Thyroid gland (tissue), 4 donors: ENCODE data around the gene CD101. TPM values are rescaled to one million over a fixed set of nuclear protein-coding genes. Genes with fewer than 3 reads are reported as not detected.

ENCODE experiments used
- DNase-seq, 2 donors: peaks; one replicate each; pipeline ENCODE4 v3.0.0-alpha.2; 2019
- H3K27ac ChIP-seq, 3 donors: fragments of 200-600 bp; sonication (generic); 1 replicate in 2 of 3; 2 replicates in 1 of 3; pipeline ENCODE4 v1.5.1; 2016 to 2019; ENCODE audit warnings: mild to moderate bottlenecking in 1 of 3, moderate library complexity in 1 of 3
- H3K27me3 ChIP-seq: fragments of 200-600 bp; sonication (generic); one replicate; pipeline ENCODE4 v1.5.1; 2019
- H3K36me3 ChIP-seq, 2 donors: fragments of 200-600 bp; sonication (generic); one replicate each; pipeline ENCODE4 v1.5.1; 2016 to 2019
- H3K4me1 ChIP-seq, 2 donors: fragments of 200-600 bp; sonication (generic); one replicate each; pipeline ENCODE4 v1.5.1; 2017 to 2019
- H3K4me3 ChIP-seq, 3 donors: fragments of 200-600 bp; sonication (generic); replicated peaks in 1 of 3; 1 replicate in 2 of 3; 2 replicates in 1 of 3; pipeline ENCODE4 v1.5.1; 2016; ENCODE audit warnings: mild to moderate bottlenecking in 1 of 3
- H3K9me3 ChIP-seq: fragments of 200-600 bp; sonication (generic); one replicate; pipeline ENCODE4 v1.5.1; 2017
- POLR2A ChIP-seq, 2 donors: fragments of 450-650 bp; IDR thresholded peaks; one replicate each; pipeline ENCODE4 v1.6.1; 2017; ENCODE audit warnings: antibody characterized with exemption in 2 of 2, mild to moderate bottlenecking in 2 of 2, moderate library complexity in 1 of 2
- WGBS, 2 donors: methylation state at CpG; one replicate each; pipeline ENCODE4 v1.1.5; 2017; 5-methylcytosine and 5-hydroxymethylcytosine counted together
- intact Hi-C: fragments of 100-400 bp; cut with DNase I; formaldehyde crosslinking; loops from one replicate; pipeline ENCODE4 v1.15.1; 2023
- total RNA-seq, 4 donors: library from RNA; depleted of rRNA; stranded (reverse); fragments of >200 nt; gene quantifications; one replicate each; pipeline ENCODE4 v1.2.3, GENCODE V29; 2016
- TF ChIP-seq, protein P1 (sequence below), 6 experiments: fragments of 200-600 bp in 3 of 6; fragments of 450-650 bp in 3 of 6; sonication (generic) in 3 of 6; IDR thresholded peaks; one replicate each; pipeline ENCODE4 v1.5.1; 2016 to 2019; ENCODE audit warnings: antibody characterized with exemption in 6 of 6, mild to moderate bottlenecking in 2 of 6, inconsistent platforms in 1 of 6, moderate library complexity in 1 of 6

The CD101 gene
- total RNA-seq, 4 donors from 2014 or later = 0.13 to 1.3 (median 0.73) TPM

DNA sequence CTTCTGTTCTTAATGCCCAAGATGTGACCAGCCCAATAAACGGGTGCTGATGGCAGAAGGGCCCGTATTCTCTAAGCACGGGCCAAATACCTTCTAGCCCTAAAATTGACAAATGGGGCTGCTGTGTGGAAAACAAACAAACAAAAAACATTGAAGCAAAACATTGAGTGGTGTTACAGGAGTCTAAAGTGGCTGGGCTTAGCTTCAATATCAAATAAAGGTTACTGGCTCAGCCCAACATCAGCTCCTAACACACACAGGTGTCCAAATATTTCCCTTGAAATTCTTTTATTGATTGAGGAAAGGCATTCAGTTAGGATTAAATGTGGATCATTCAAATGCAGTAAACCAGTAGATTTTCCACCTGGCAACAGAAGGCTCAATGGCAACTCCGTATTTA is 45.2 kb downstream of the CD101 start:
- 83 to 89% methylated on average over 4 of the region's 4 CpGs for WGBS, 2 donors
- no peaks in the 10 kb centered on the region for H3K27me3 ChIP-seq
- no peak for DNase-seq
- H3K36me3 ChIP-seq = no peaks in the 10 kb centered on the region
- H3K9me3 ChIP-seq = no peaks in the 10 kb centered on the region
- no peak for TF ChIP-seq POLR2A (IDR thresholded peaks at IDR 0.05)
- TF ChIP-seq, protein P1, sequence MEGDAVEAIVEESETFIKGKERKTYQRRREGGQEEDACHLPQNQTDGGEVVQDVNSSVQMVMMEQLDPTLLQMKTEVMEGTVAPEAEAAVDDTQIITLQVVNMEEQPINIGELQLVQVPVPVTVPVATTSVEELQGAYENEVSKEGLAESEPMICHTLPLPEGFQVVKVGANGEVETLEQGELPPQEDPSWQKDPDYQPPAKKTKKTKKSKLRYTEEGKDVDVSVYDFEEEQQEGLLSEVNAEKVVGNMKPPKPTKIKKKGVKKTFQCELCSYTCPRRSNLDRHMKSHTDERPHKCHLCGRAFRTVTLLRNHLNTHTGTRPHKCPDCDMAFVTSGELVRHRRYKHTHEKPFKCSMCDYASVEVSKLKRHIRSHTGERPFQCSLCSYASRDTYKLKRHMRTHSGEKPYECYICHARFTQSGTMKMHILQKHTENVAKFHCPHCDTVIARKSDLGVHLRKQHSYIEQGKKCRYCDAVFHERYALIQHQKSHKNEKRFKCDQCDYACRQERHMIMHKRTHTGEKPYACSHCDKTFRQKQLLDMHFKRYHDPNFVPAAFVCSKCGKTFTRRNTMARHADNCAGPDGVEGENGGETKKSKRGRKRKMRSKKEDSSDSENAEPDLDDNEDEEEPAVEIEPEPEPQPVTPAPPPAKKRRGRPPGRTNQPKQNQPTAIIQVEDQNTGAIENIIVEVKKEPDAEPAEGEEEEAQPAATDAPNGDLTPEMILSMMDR (IDR thresholded peaks at IDR 0.05) = no peak
- no peak overlapping the region for H3K27ac ChIP-seq
- intact Hi-C loops = loop anchor here (10.0 kb wide), 1 partner anchor 192 kb away; no protein-coding TSS in a partner anchor
- H3K4me3 ChIP-seq = no peak overlapping the region
- peaks cover 8 to 13% of the 10 kb centered on the region in 2 donors for H3K4me1 ChIP-seq

DNA sequence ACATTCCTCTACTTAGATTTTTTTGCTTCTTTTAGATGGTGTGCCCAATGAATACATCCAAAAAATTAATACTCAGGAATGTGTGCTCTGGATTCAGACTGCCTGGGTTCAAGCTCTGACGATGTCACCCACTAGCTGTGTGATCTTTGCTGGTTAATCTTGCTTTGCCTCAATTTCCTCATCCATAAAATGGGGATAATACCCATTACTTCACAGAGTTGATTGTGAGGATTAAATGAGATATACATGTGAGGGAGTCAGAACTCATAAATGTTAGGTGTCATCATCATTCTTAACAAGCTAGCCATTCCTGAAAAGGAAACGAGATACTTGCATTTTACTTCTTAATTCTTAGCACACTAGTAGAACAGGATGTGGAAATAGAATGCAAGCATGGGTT is 45.7 kb downstream of the CD101 start:
- H3K4me3 ChIP-seq = no peak overlapping the region
- no peak for DNase-seq
- peaks cover 8 to 13% of the 10 kb centered on the region in 2 donors for H3K4me1 ChIP-seq
- H3K27me3 ChIP-seq = no peaks in the 10 kb centered on the region
- WGBS, 2 donors = 96% methylated on average over 2 of the region's 2 CpGs
- no peak overlapping the region for H3K27ac ChIP-seq
- intact Hi-C loops = loop anchor here (10.0 kb wide), 1 partner anchor 192 kb away; no protein-coding TSS in a partner anchor
- no peaks in the 10 kb centered on the region for H3K36me3 ChIP-seq
- TF ChIP-seq POLR2A (IDR thresholded peaks at IDR 0.05) = no peak
- TF ChIP-seq, protein P1 (IDR thresholded peaks at IDR 0.05) = no peak
- H3K9me3 ChIP-seq = no peaks in the 10 kb centered on the region

DNA sequence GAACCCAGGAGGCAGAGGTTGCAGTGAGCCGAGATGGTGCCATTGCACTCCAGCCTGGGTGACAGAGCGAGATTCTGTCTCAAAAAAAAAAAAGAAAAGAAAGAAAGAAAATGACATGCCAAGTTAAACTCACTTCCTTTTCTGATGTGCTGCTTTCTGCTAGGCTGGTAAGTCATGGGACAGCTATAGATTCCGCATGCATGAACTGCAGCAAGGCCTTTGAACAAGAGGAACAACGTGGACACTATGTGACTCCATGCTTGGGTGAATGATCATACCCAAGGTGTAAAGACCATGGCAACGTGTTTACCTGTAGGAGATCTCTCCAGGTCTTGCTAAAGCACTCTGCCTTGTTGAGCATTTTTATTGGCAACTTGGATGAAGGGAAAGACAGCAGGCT is 48.3 kb downstream of the CD101 start:
- no peak overlapping the region for H3K27ac ChIP-seq
- H3K27me3 ChIP-seq = no peaks in the 10 kb centered on the region
- no peak overlapping the region for H3K4me3 ChIP-seq
- TF ChIP-seq POLR2A (IDR thresholded peaks at IDR 0.05) = no peak
- TF ChIP-seq, protein P1 (IDR thresholded peaks at IDR 0.05) = no peak
- no peaks in the 10 kb centered on the region for H3K36me3 ChIP-seq
- intact Hi-C loops = loop anchor here (5.0 to 10.0 kb wide), 3 partner anchors 195 to 473 kb away; no protein-coding TSS in a partner anchor
- peaks cover 8 to 13% of the 10 kb centered on the region in 2 donors for H3K4me1 ChIP-seq
- H3K9me3 ChIP-seq = no peaks in the 10 kb centered on the region
- DNase-seq = no peak
- 87 to 90% methylated on average over 5 of the region's 5 CpGs for whole genome bisulfite sequencing, 2 donors

- DNase-seq = no peak
- Histone ChIP-seq H3K27ac (no peak overlapping the region), H3K4me1 (peaks cover 8 to 13% of the 10 kb centered on the region in 2 donors), H3K27me3 (no peaks in the 10 kb centered on the region), H3K9me3 (no peaks in the 10 kb centered on the region), H3K4me3 (no peak overlapping the region), H3K36me3 (no peaks in the 10 kb centered on the region)
- intact Hi-C loops = loop anchor here (5.0 kb wide), 2 partner anchors 324 to 474 kb away; no protein-coding TSS in a partner anchor
- WGBS, 2 donors = 64 to 69% methylated on average over 8 of the region's 8 CpGs
- TF ChIP-seq POLR2A (IDR thresholded peaks at IDR 0.05) = no peak
- TF ChIP-seq, protein P1 (IDR thresholded peaks at IDR 0.05) = no peak
Observed at GRCh38 chr1:117051224-117052064, 49.9 kb downstream of the CD101 start.

GRCh38 chr1:117054068-117054467 is 52.5 kb downstream of the CD101 start:
- H3K36me3 ChIP-seq = no peaks in the 10 kb centered on the region
- intact Hi-C loops = loop anchor here (5.0 kb wide), 2 partner anchors 327 to 477 kb away; no protein-coding TSS in a partner anchor
- no peak overlapping the region for H3K27ac ChIP-seq
- no peak for TF ChIP-seq POLR2A (IDR thresholded peaks at IDR 0.05)
- TF ChIP-seq, protein P1 (IDR thresholded peaks at IDR 0.05) = no peak
- H3K9me3 ChIP-seq = no peaks in the 10 kb centered on the region
- DNase-seq = no peak
- peaks cover 1 to 6% of the 10 kb centered on the region in 2 donors for H3K4me1 ChIP-seq
- H3K27me3 ChIP-seq = no peaks in the 10 kb centered on the region
- H3K4me3 ChIP-seq = no peak overlapping the region
